ENCODE results near the gene SOX5. TPM values are rescaled to one million over a fixed set of nuclear protein-coding genes. Genes with fewer than 3 reads are reported as not detected.
"Not testable (repeated sequence)": the region's sequence is repeated elsewhere in the genome, so short reads cannot be mapped to it uniquely, and the experiment has no call there.

SOX5 gene
- total RNA-seq, 2 experiments from 2014 or later = 0.69 to 0.70 TPM

DNA sequence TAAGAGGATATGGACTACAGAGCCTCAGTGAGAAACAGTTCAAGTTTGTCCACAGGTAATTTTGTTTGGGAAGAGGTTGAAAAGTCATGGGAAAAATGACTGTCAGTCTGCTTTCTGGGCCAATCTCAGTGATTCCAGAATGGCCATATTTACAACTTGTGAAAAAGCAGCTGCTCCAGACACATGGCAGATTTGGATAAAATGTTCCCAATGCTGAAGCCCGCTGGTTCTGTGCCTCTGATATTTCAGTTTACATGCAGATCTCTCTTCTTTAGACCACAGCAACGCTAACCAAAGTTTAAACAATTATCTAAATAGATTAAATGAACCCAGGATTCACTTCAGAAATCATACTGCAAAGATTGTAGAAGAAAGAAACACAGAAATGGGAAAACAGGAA lies 222.8 kb downstream of the SOX5 start:
- Mint-ChIP-seq H3K36me3 (no peaks in the 10 kb centered on the region), H3K4me1 (ENCODE audit: low read depth) (no peaks in the 10 kb centered on the region), H3K27ac (no peak overlapping the region), H3K9me3 (no peaks in the 10 kb centered on the region), H3K27me3 (no peaks in the 10 kb centered on the region), H3K4me3 (no peak overlapping the region)
- no peak for DNase-seq
- ChIA-PET POLR2A (no interaction called here), CTCF (no interaction called here)
- intact Hi-C loops (cut with micrococcal nuclease) = no loop called here

DNA sequence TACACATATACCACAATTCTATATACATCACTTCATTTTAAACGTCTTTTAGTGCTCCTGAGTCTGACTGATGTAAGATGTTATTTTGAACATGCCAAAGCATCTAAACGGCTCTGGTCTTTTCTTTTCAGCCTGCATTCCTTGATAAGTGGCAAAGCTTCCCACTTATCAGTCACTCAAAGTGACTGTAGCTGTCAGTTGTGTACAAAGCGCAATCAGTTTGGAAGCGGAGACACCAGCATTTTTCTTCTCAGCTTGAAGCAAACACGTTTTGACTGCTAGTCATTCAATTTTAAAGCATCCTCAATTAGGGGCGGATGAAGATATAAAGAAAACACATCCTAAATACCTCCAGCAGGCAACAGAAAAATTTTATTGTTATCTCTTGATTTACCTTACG lies 226.8 kb downstream of the SOX5 start:
- intact Hi-C loops (cut with micrococcal nuclease) = no loop called here
- no peak overlapping the region for H3K27ac Mint-ChIP-seq
- H3K4me3 Mint-ChIP-seq = no peak overlapping the region
- no peak for DNase-seq
- POLR2A ChIA-PET = no interaction called here
- no peaks in the 10 kb centered on the region for H3K4me1 Mint-ChIP-seq (ENCODE audit: low read depth)
- no peaks in the 10 kb centered on the region for H3K27me3 Mint-ChIP-seq
- H3K9me3 Mint-ChIP-seq = no peaks in the 10 kb centered on the region
- CTCF ChIA-PET = no interaction called here
- H3K36me3 Mint-ChIP-seq = no peaks in the 10 kb centered on the region

DNA sequence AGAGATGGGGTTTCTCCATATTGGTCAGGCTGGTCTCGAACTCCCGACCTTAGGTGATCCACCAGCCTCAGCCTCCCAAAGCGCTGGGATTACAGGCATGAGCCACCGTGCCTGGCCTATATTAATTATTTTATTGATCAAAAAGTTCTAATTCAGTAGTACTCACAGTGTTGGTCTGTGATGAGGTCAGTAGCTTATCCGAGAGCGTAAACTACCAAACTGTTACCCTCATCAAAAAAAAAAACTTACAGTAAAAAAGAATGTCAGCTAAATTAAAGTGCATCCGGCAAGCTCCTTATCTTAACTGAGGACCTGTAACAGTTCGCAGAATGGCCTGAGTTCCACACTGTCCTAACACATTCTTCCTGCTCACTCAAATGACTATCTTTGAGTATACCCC lies 228.2 kb downstream of the SOX5 start:
- intact Hi-C loops (cut with micrococcal nuclease) = no loop called here
- Mint-ChIP-seq H3K27me3 (no peaks in the 10 kb centered on the region), H3K4me1 (ENCODE audit: low read depth) (no peaks in the 10 kb centered on the region), H3K9me3 (no peaks in the 10 kb centered on the region), H3K4me3 (no peak overlapping the region), H3K36me3 (no peaks in the 10 kb centered on the region), H3K27ac (no peak overlapping the region)
- no peak for DNase-seq
- POLR2A ChIA-PET = no interaction called here
- CTCF ChIA-PET = no interaction called here

DNA sequence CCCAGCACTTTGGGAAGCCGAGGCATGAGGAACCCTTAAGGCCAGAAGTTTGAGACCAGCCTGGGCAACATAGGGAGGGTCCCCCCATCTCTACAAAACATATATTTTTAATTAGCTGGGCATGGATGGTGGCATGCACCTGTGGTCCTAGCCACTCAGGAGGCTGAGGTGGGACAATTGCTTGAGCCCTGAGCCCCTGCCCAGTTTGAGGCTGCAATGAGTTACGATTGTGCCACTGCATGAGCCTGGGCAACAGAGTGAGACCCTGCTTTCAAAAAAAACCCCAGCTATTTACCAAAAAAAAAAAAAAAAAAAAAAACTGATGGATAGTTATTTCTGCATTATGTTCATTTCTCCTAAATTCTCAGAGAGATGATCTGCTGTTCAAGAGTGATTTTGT lies 230.0 kb downstream of the SOX5 start:
- Mint-ChIP-seq H3K36me3 (no peaks in the 10 kb centered on the region), H3K27me3 (no peaks in the 10 kb centered on the region), H3K4me3 (no peak overlapping the region), H3K4me1 (ENCODE audit: low read depth) (no peaks in the 10 kb centered on the region), H3K27ac (no peak overlapping the region), H3K9me3 (no peaks in the 10 kb centered on the region)
- ChIA-PET CTCF (no interaction called here), POLR2A (no interaction called here)
- no peak for DNase-seq
- intact Hi-C loops (cut with micrococcal nuclease) = no loop called here

DNA sequence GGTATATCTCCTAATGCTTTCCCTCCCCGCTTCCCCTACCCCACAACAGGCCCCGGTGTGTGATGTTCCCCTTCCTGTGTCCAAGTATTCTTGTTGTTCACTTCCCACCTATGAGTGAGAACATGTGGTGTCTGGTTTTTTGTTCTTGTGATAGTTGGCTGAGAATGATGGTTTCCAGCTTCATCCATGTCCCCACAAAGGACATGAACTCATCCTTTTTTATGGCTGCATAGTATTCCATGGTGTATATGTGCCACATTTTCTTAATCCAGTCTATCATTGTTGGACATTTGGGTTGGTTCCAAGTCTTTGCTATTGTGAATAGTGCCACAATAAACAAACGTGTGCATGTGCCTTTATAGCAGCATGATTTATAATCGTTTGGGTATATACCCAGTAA lies 239.1 kb downstream of the SOX5 start:
- H3K4me3 Mint-ChIP-seq; DNase-seq; H3K27me3 Mint-ChIP-seq; H3K4me1 Mint-ChIP-seq (ENCODE audit: low read depth); CTCF ChIA-PET; H3K27ac Mint-ChIP-seq; POLR2A ChIA-PET; H3K36me3 Mint-ChIP-seq; intact Hi-C loops (cut with micrococcal nuclease); H3K9me3 Mint-ChIP-seq: not testable (repeated sequence)

DNA sequence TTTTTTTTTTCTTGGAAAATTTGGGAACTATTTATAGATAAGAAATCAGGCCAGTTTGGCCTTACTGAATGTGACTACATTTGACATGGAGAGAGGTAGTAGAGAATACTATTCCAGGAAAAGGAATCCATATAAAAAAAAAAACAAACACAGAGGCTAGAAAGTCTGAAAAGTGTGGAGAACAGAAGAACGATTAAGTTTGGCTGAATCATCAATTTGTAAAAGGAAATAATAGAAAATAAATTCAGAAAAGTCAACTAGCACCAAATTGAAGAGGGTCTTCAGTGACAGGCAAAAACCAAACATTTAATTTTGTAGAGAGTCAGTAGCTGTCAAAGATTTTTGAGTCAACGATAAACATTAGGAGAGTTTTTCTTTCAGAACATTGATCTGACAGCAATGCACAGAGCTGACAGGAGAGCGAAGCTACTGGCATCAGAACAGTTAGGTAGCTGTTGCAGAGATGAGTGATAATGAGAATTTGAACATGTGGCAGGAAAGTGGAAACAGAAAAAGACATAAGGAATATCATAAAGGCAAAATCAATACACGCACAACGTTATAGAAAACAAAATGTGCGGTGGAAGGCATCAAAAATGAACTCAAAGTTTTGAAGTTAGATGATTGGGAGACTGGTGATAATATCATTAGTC lies 241.2 kb downstream of the SOX5 start:
- Mint-ChIP-seq H3K27me3 (no peaks in the 10 kb centered on the region), H3K27ac (no peak overlapping the region)

DNA sequence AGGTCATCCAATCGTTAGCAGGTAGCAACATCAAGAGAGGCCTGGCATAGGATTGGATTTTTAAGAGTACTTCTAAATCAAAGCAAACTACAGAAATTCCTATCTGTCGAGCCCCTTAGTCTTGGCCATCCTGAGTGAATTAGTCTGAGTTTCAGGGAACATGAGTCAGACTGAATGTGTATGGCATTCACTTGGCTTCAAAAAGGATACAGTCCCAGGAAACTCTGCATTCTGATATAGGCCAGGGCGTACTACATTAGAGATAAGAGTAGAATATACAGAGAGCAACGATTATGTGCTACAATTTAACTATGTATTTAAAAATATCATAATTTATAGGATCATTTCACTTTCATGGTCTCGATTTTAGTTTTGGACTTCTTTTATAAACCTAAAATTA lies 242.2 kb downstream of the SOX5 start:
- no peak overlapping the region for H3K4me3 Mint-ChIP-seq
- ChIA-PET CTCF (no interaction called here), POLR2A (no interaction called here)
- H3K36me3 Mint-ChIP-seq = no peaks in the 10 kb centered on the region
- intact Hi-C loops (cut with micrococcal nuclease) = no loop called here
- H3K27me3 Mint-ChIP-seq = no peaks in the 10 kb centered on the region
- H3K27ac Mint-ChIP-seq = no peak overlapping the region
- no peaks in the 10 kb centered on the region for H3K4me1 Mint-ChIP-seq (ENCODE audit: low read depth)
- H3K9me3 Mint-ChIP-seq = peaks cover 2% of the 10 kb centered on the region
- no peak for DNase-seq

More for the DNA sequence above, 241.2 kb downstream of the SOX5 start:
- ChIA-PET CTCF (no interaction called here), POLR2A (no interaction called here)
- H3K36me3 Mint-ChIP-seq = no peaks in the 10 kb centered on the region
- intact Hi-C loops (cut with micrococcal nuclease) = no loop called here
- H3K9me3 Mint-ChIP-seq = peaks cover 4% of the 10 kb centered on the region
- H3K4me3 Mint-ChIP-seq = no peak overlapping the region
- DNase-seq = no peak
- H3K4me1 Mint-ChIP-seq (ENCODE audit: low read depth) = no peaks in the 10 kb centered on the region

DNA sequence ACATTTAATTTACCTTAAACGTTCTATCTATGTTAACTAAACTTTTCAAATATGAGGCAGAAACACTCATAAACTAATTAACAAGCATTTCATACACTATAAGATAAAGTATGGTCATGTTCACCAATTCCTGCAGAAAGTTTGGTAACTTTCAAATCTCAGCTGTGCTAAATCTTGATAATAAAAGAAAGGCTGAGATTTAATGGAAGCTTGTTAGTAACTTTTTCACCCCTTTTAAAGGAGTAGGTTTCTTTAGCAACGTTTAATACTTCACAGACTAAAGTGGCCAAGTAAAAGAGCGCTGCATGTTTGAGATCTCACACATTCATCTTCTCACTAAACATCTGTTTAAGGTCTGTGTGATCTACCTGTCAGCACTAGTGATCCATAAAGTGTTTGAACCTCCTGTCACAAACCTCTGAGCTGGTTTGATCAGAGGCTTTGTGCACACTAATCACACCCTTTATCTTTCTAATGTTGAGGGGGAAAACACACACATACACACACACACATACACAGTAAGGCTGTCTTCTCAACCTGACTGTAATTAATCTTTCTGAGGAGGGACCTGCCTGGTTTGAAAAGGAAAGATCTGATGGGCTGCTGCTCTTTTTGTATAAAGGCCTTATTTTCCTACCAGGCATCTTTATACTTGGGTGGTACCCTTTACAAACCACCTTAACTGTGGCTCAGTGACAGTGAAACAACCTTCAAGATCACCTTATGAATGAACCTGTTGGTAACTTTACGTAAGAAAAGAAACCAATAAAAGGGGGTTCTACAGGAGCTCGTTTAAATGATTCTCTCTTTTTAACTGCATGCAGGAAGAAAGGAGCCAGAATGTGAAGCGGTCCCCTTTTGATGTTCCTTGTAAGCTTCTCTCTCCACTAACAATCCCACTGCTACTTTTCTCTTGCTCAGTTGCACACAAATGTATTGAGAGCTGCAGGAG lies 244.2 kb downstream of the SOX5 start:
- intact Hi-C loops (cut with micrococcal nuclease) = no loop called here
- no peaks in the 10 kb centered on the region for H3K27me3 Mint-ChIP-seq
- ChIA-PET CTCF (no interaction called here), POLR2A (no interaction called here)
- no peak overlapping the region for H3K27ac Mint-ChIP-seq
- H3K9me3 Mint-ChIP-seq = peaks cover under 1% of the 10 kb centered on the region
- no peak for DNase-seq
- H3K4me3 Mint-ChIP-seq = no peak overlapping the region
- H3K4me1 Mint-ChIP-seq (ENCODE audit: low read depth) = no peaks in the 10 kb centered on the region
- no peaks in the 10 kb centered on the region for H3K36me3 Mint-ChIP-seq

DNA sequence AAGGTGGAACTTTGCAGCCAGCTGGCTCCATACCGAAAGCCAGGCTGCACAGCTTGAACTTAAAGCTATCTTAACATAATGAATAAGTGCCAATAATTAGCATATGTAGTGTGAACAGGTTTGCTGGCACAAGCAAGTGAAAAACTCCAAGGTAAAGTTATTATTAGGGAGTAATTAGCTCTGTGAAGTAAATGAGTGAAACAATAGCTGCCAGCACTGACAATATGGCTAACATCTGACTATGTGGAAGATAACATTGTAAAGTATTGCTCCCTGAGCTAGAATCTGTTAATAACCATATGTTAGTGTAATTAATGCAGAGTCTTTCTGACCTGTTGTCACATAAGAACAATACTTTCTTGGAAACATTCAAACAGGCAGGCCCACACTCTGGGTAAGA lies 246.4 kb downstream of the SOX5 start:
- H3K27ac Mint-ChIP-seq = no peak overlapping the region
- ChIA-PET POLR2A (no interaction called here), CTCF (no interaction called here)
- H3K9me3 Mint-ChIP-seq = no peaks in the 10 kb centered on the region
- H3K36me3 Mint-ChIP-seq = no peaks in the 10 kb centered on the region
- intact Hi-C loops (cut with micrococcal nuclease) = no loop called here
- no peak overlapping the region for H3K4me3 Mint-ChIP-seq
- no peaks in the 10 kb centered on the region for H3K27me3 Mint-ChIP-seq
- H3K4me1 Mint-ChIP-seq (ENCODE audit: low read depth) = no peaks in the 10 kb centered on the region
- no peak for DNase-seq

DNA sequence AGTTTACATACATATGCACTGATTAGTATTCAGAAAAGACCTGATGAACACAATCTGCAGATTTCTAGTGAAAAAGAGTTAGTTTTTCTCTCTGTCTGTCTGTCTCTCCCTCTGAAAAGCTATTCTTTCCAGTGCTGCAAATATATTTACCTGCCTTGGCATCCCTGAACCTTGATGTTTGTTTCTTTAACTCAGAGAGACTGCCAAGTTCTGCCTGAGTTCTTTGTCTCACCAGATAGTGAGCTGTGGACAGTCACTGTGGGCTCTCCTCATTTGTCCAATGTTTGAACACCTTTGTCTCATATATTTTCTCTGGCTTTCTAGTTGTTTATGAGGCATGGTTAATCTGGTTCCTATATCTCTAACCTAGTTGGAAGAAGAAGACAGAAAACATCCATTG lies 250.4 kb downstream of the SOX5 start:
- peaks cover 2% of the 10 kb centered on the region for H3K9me3 Mint-ChIP-seq
- no peaks in the 10 kb centered on the region for H3K4me1 Mint-ChIP-seq (ENCODE audit: low read depth)
- ChIA-PET CTCF (no interaction called here), POLR2A (no interaction called here)
- H3K27me3 Mint-ChIP-seq = no peaks in the 10 kb centered on the region
- H3K36me3 Mint-ChIP-seq = no peaks in the 10 kb centered on the region
- no peak overlapping the region for H3K27ac Mint-ChIP-seq
- no peak for DNase-seq
- intact Hi-C loops (cut with micrococcal nuclease) = no loop called here
- H3K4me3 Mint-ChIP-seq = no peak overlapping the region

DNA sequence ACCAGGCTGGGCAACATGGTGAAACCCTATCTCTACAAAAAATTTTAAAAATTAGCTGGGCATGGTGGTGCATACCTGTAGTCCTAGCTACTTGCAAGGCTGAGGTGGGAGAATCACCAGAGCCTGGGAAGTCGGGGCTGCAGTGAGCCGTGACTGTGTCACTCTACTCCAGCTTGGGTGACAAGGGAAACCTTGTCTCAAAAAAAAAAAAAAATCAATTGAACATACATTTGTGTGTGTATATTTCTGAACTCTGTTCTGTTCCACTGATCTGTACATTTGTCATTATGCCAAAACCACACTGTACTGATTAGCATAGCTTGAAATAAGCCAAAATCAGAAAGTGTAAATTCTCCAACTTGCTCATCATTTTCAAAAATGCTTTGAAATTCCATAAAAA lies 254.6 kb downstream of the SOX5 start:
- H3K36me3 Mint-ChIP-seq = no peaks in the 10 kb centered on the region
- ChIA-PET CTCF (no interaction called here), POLR2A (no interaction called here)
- peaks cover 2% of the 10 kb centered on the region for H3K9me3 Mint-ChIP-seq
- intact Hi-C loops (cut with micrococcal nuclease) = no loop called here
- H3K27me3 Mint-ChIP-seq = no peaks in the 10 kb centered on the region
- no peak overlapping the region for H3K4me3 Mint-ChIP-seq
- H3K4me1 Mint-ChIP-seq (ENCODE audit: low read depth) = no peaks in the 10 kb centered on the region
- no peak overlapping the region for H3K27ac Mint-ChIP-seq
- DNase-seq = no peak

DNA sequence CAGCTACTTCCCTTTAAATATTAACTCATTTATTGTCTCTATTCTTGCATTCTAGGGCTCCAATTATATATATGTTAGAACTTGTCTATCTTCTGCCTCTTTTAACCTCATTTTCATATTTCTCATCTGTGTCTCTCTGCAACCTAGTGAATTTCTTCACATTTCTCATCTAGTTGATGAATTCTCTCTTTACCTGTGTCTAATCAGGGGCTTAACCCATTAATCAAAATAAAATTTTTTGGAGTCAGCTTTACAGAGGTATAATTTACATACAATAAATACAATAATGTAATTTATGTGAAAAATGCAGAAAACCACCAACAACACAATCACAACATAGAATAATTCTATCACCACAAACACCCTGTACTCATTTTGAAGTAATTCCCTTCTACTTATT lies 255.2 kb downstream of the SOX5 start:
- no peak overlapping the region for H3K4me3 Mint-ChIP-seq
- no peaks in the 10 kb centered on the region for H3K36me3 Mint-ChIP-seq
- ChIA-PET CTCF (no interaction called here), POLR2A (no interaction called here)
- peaks cover 2% of the 10 kb centered on the region for H3K9me3 Mint-ChIP-seq
- intact Hi-C loops (cut with micrococcal nuclease) = no loop called here
- no peaks in the 10 kb centered on the region for H3K27me3 Mint-ChIP-seq
- no peak for DNase-seq
- no peaks in the 10 kb centered on the region for H3K4me1 Mint-ChIP-seq (ENCODE audit: low read depth)
- no peak overlapping the region for H3K27ac Mint-ChIP-seq

DNA sequence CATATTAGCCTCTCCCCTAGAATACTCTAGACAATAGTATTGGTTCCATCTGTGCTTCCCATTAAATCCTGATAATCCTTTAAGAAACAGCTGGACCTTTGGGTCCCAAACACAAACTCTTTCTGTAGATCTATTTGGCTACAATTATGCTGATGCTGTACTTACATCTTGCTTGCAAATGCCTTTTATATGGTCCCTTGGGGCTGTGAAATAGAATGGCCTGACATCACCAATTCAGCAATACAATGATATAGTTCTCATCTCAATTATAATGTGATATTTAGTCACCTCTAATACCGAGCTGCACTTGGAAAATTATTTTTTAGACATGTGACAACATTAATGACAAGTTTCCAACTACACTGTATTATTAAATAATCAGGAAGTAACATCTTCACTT lies 261.5 kb downstream of the SOX5 start:
- POLR2A ChIA-PET = no interaction called here
- intact Hi-C loops (cut with micrococcal nuclease) = no loop called here
- no peak overlapping the region for H3K27ac Mint-ChIP-seq
- no peaks in the 10 kb centered on the region for H3K4me1 Mint-ChIP-seq (ENCODE audit: low read depth)
- no peak for DNase-seq
- CTCF ChIA-PET = no interaction called here
- H3K27me3 Mint-ChIP-seq = no peaks in the 10 kb centered on the region
- no peak overlapping the region for H3K4me3 Mint-ChIP-seq
- no peaks in the 10 kb centered on the region for H3K9me3 Mint-ChIP-seq
- no peaks in the 10 kb centered on the region for H3K36me3 Mint-ChIP-seq
